ENCODE data around the gene TLDC2.
"Not testable (repeated sequence)": the region's sequence is repeated elsewhere in the genome, so short reads cannot be mapped to it uniquely, and the experiment has no call there.

- not testable (repeated sequence) for TF ChIP-seq EZH2 (IDR thresholded peaks at IDR 0.05; ENCODE audit: insufficient read depth, poor library complexity, severe bottlenecking); EZH2phosphoT487 (IDR thresholded peaks at IDR 0.05; ENCODE audit: insufficient read depth, low read depth)
Observed at GRCh38 chr20:36841030-36841429, 34.9 kb upstream of the TLDC2 start.

Data from GM23248 (cell line).